H1 (cell line): ENCODE measurements around the gene MYO16. TPM values are rescaled to one million over a fixed set of nuclear protein-coding genes. Genes with fewer than 3 reads are reported as not detected.

ENCODE experiments used
- PHF8 ChIP-seq: fragments of 200-600 bp; sonication (generic); conservative IDR thresholded peaks from 2 replicates; pipeline ENCODE4 v1.7.1; 2012; ENCODE audit warnings: low read depth, mild to moderate bottlenecking, inconsistent platforms, low read length, moderate library complexity
- RNF2 ChIP-seq: fragments of 200-900, 300-1000 bp; sonication (generic); IDR thresholded peaks from 2 replicates; pipeline ENCODE4 v1.7.1; 2016; ENCODE audit warnings: borderline replicate concordance, low read depth, mild to moderate bottlenecking, antibody characterized with exemption, low read length; ENCODE audit not compliant: poor library complexity, severe bottlenecking; ENCODE audit errors: missing control alignments
- polyA plus RNA-seq, 7 experiments: library from polyadenylated mRNA; depleted of rRNA in 3 of 7; stranded (reverse) in 5 of 7; unstranded in 2 of 7; fragments of >200 nt in 5 of 7; fragments of 200-250 nt in 2 of 7; gene quantifications; 1 replicate in 5 of 7; 2 replicates in 1 of 7; 4 replicates in 1 of 7; pipeline versions ENCODE4 v1.2.1 to v1.2.3, GENCODE V29; 2011 to 2013; ENCODE audit warnings: missing spikeins in 2 of 7, mixed read lengths in 2 of 7
- total RNA-seq: library from RNA; stranded (reverse); fragmentation: NEBNext Ultra II Directional; extraction: Animal tissue kit (Norgen Biotek cat#: 25700); gene quantifications from 2 replicates; pipeline ENCODE4 v1.2.1, GENCODE V29; 2021

MYO16 gene
- total and polyA plus RNA-seq, 2 of the 8 experiments (the other 6 are each of a cell fraction or from before 2014, with no cell fraction given): 0.02 to 0.22 TPM

DNA sequence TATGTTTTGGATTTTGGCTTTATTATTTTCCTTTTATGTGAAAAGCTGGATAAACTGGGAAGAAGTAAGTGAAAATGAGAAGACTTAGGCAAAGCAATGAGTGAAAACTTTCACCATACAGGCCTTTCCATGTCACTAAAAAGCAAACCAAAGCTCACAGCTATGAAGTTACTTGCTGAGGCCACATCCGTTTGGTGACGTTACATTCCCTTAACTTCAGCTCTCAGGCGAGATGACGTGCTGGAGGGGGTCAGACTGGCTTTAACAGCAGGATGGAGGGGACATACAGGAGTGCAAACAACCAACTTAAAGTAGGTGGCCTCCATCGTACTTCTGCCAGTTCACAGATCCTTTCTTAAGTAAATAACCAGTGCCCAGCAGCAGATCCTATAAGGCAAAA is 522.3 kb downstream of the MYO16 start (continued):
- TF ChIP-seq RNF2: no peak
- TF ChIP-seq PHF8: no peak
